Endothelial cell of hepatic sinusoid (primary cell): ENCODE results near the gene SOX13.
"Not testable (repeated sequence)": the region's sequence is repeated elsewhere in the genome, so short reads cannot be mapped to it uniquely, and the experiment has no call there.

Experiments used
- in situ Hi-C: cut with HindIII; loops from 2 replicates; pipeline ENCODE4 v1.10.0; 2017; ENCODE audit warnings: low sequenced_read_pairs

The SOX13 gene

DNA sequence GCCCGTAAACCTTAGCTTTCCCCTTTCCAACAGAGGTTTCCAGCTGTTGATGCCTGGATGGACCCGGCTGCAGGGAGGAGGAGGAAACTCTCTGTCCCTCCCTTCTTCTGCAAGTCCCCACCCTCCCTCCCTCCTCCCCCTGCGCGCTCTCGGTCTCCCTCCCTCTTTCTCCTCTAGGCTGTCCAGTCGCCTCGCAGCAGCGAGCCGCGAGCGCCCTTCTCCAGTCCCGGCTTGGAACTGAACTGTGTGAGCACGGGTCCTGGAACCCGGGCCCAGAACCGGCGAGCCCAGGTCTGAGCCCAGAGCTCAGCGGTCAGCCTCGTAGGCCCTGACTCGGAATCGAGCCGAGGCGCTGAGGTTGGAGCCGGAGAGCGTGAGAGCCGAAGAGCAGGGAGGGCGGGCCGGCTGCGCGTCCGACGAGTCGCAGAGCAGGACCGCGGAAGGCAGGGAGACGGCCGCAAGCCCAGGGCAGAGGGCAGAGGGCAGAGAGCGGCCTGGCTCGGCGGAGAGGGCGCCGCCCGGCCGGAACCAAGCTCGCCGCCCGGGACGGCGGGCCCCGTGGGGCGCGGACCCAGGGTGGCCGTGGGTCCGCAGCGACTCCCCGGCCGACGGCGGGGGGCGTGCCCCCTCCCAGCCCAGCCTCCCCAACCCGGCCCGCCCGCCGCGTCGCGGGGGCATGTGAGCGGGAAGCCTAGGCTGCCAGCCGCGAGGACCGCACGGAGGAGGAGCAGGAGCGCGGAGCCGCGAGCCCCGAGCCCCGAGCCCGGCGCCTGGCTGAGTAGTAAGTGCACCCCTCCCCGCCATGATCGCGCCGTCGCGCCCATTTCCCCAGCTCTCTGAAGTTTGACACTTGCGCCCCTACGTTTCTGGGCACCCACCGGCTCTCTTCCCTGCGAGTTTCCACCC, at the start of gene SOX13:
TSS of gene SOX13 (plus strand) at position 185 of the 906 bp plus-strand sequence. CDS start 39,801 bp downstream, outside the sequence.
- in situ Hi-C loops, result no loop called here

DNA sequence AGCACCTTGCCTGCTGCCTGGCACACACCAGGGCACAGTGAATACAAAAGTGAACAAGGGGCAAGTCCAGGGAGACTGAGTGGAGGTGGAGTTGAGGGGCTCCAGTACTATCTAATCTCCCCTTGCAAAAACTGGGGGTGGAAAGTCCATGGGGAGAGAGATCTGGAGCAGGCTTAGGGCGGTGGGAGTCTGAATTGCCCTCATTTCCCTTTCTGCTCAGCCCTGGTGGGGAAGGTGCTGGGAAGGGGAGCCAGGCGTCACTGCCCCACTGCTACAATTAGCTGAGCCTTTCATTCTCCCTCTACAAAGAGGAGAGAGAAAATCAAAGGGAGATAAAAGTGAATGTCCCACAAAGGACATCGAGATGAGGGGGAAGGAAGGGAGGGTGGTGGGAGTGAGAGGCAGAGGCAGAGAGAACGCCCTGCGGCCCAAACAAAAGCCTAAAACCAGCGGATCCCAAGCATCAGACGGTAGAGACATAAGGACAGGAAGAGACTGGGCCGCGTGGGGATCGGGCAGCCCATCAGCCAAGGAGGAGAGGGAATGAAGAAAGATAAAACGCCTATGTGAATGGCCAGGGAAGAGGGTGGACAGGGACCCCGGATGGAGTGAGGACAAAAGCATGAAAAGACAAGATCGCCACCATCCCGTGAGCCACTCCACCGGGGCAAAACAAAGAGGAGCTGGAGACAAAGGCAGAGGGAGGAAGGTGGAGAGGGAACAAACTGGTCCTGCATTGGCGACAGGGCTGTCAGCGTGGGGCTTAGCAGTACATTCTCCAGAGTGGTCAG, 46.8 kb upstream of the SOX13 start:
- in situ Hi-C loops, result no loop called here

GRCh38 chr1:204027446-204027845, 45.5 kb upstream of the SOX13 start:
- in situ Hi-C loops, result no loop called here

DNA sequence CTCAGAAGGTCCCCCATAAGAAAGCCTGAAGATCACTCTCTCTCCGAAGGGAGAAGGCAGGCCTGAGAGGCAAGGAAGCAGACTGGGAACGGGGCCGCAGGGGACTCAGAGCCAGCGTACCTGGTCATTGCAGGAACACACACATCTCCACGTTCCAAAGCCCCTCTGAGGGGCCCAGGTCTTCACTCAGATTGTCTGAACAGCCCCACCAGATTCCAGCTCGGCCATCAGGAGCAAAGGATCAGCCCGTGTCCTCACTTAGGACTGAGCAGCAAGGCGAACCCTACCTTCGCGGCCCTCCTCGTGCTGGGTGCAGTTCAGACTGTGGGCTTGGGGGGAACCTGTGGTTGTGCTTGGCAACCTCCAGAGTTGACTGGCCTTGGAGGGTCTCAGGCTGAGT, 43.9 kb upstream of the SOX13 start:
- in situ Hi-C loops, result no loop called here

DNA sequence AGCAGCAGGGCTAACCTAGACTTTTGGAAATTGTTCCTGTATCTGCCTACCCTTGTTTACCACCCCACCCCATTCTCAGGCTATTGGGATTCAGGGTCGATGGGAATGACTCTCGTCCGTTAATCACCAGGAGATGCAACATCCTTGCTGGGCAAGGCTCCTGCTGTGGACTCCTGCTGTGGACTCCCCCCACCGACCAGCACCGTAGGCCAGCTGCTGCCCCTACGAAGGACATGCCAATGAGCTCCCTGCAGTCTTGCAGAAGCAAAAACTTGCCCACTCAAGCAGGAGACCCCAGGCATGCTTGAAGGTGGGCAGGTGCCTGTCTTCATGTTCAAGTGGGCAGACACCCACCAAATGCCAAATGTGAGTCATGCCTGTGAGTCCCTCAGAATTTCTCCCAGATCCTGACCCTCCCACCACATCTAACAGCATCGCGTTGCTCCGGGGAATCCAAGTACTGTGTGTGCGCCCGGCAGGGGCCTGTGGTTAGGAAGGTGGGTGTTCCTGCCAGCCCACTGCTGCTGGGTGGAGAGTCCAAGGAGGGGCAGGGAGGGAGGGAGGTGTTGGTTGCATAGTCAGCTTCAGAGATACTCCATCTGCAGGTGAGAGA, 41.7 kb upstream of the SOX13 start:
- in situ Hi-C loops, result no loop called here

- in situ Hi-C loops, result no loop called here
Measured at GRCh38 chr1:204032642-204033235, 40.2 kb upstream of the SOX13 start.

DNA sequence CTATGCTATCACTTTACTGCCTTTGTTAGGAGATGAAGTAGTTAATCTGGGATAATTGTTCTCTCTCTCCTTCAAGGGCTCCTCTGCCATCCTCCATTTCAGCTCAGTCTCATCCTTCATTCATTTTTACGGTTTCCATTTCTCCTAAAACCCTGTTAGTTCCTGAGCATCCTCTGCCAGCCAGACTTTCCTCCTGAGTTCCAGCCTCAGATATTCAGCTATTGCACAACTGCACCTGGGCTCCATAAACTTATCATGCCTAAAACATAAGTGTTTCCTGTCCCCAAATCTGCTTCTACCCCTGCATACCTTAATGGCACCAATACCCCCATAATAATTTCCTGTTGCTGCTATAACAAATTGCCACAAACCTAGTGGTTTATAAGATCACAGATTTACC, 39.6 kb upstream of the SOX13 start:
- in situ Hi-C loops, result no loop called here

GRCh38 chr1:204036882-204037655, 35.8 kb upstream of the SOX13 start:
- in situ Hi-C loops, result no loop called here

- in situ Hi-C loops, result no loop called here
Measured at GRCh38 chr1:204041232-204041767, 31.6 kb upstream of the SOX13 start.

DNA sequence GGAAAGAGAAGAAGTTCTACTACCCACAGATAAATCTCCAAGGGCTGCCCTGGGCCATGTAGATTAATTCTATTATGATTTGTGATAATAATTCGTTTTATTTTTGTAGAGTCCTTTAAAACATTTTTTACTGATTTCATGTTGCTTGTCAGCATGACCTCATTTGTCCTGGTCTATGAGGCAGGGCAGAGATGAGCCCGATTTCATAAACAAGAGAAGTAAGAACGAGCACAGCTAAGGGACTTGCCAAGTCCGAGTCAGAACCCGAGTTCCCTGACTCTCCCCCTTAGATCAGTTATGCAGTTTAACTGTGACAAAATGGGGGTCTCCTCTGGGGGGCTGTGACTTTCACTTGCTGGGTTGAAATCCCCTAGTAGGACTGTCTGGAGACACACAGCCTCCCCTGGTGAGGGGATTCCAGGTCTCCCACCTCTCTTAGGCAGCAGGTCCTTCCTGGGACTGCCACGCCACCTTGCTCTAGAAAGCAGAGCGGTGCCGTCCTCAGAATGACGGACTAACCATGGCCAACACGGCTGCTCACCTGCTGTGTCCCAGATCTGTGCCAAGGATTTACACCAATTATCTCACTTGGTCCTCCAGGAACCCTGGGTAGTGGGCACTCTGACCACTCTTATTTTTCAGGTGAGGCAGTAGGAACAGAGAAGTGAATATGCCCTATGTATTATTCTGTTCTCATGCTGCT, 31.0 kb upstream of the SOX13 start:
- in situ Hi-C loops, result no loop called here

GRCh38 chr1:204042516-204042915, 30.4 kb upstream of the SOX13 start:
- in situ Hi-C loops, result no loop called here

DNA sequence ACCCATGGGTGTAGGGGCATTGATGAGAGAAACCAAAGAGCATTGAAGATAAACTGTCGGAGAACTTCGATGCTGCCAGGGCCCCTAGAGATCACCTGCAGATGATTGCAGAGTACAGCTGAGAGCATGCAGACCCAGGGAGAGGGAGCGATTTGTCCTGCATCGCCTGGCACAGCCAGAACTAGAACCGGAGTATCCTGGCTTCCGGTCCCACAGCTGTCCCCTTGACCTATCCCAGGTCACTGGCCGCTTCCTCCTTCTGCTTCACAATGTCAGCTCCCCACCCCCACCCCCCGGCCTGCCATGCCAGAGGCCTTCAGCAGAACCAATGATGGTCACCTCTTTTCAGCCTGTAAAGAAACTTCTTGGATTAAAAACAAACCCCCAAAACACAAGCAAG, 29.2 kb upstream of the SOX13 start:
- in situ Hi-C loops, result no loop called here

DNA sequence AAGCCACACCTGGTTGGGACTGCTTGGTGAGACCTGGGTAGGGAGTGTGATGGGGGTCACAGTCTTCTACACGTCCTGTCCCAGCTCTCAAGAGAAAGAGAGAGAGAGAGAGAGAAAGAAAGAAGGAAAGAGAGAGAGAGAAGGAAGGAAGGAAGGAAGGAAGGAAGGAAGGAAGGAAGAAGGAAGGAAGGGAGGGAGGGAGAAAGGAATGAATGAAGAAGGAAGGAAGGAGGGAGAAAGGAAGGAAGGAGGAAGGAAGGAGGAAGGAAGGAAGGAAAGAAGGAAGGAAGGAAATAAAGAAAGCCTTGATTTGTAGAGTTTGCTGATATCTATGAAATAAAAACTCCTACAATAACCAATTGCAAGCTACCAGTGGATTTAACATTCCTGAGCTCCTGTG, 28.5 kb upstream of the SOX13 start:
- in situ Hi-C loops, result no loop called here

DNA sequence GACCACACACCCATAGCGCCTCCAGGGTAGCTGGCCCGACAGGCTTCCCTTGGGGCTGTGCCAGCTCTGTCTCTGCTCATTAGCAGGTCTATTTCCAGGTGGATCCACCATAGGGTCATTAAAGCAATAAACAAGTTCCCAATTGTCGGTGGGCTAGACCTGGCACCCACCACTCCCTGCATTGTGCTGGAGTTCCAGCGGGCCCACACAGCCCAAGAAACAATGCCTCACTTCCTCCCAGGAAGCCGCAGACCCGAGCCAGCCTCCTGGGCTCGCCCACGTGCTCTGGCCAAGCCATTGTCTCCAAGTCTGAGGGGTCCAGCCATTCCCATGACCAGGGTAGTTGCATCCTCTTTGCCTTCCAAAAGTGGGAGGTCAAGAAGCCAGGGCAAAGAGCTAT, 27.5 kb upstream of the SOX13 start:
- in situ Hi-C loops, result no loop called here

DNA sequence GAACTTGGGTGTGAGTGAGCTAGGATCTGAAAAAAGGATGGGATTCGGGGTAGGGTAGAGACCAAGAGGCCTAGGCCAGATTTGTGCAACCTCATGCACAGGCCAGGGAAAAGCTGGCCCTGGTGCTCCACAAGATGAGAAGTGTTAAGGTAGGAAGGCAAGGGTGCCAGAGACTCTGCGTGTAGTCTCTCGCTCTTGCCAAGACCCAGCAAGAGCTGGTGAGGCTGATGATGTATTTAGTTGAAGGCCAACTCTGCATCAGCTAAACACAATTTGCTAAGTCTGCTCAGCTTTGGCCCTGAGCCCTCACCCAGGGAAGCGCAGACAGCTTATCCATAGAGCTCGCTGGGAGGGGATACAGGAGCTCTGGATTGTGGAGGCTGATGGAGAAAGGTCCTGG, 26.6 kb upstream of the SOX13 start:
- in situ Hi-C loops, result no loop called here

DNA sequence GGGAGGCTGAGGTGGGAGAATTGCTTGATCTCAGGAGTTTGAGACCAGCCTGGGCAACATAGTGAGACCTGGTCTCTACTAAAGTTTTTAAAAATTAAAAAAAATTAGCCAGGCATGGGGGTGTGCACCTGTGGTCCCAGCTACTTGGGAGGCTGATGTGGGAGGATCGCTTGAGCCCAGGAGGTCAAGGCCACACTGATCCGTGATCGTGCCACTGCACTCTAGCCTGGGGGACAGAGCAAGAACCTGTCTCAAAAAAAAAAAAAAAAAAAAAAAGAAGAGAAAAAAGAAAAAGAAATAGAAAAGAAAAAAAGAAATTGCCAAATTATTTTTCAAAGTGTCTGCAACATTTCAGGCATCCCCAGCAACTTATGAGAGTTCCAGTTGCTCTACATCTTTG, 24.1 kb upstream of the SOX13 start:
- in situ Hi-C loops, result not testable (repeated sequence)

DNA sequence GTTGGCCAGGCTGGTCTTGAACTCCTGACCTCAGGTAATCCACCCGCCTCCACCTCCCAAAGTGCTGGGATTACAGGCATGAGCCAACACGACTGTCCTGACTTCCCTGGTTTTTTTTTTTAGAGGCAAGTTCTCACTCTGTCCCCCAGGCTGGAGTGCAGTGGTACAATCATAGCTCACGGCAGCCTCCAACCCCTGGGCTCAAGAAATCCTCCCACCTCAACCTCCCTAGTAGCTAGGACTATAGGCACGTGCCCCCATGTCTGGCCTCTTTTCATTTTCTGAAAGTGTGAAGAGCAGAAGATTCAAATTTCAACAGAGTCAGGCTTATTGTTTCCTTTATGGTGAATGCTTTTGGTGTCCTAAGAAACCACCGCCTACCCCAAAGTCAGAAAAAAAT, 21.7 kb upstream of the SOX13 start:
- in situ Hi-C loops, result no loop called here

DNA sequence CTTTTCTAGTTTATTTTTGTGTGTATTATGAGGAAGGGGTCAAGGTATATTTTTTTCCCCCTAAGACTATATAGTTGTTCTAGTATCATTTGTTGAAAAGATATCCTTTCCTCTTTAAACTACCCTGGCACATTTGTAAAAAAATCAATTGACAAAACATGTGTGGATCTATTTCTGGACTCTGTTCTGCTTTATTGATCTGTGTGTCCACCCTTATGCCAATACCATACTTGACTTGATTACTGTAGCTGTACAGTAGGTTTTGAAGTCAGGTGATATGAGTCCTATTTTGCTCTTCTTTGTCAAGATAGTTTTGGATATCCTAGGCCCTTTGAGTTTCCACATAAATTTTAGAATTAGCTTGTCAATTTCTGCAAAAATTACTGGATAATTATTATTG, 21.2 kb upstream of the SOX13 start:
- in situ Hi-C loops, result no loop called here

GRCh38 chr1:204053893-204054292, 19.0 kb upstream of the SOX13 start:
- in situ Hi-C loops, result no loop called here

DNA sequence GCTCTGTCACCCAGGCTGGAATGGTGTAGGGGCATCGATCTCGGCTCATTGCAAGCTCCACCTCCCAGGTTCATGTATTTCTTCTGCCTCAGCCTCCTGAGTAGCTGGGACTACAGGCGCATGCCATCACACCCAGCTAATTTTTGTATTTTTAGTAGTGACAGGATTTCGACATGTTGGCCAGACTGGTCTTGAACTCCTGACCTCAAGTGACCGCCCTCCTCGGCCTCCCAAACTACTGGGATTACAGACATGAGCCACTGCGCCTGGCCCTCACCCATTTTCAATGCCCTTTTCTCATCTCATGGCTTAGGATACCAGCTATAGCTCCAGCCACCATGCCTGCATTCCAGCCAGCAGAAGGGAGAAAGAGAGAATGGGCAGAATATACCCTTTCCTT, 12.9 kb upstream of the SOX13 start:
- in situ Hi-C loops, result no loop called here
